ENCODE data around the gene ZDHHC22. TPM values are rescaled to one million over a fixed set of nuclear protein-coding genes. Genes with fewer than 3 reads are reported as not detected.

The ZDHHC22 gene
- total RNA-seq, 5 donors from 2014 or later (not counting 1 experiment from before 2014, with no cell fraction given), result 0.06 TPM; not detected in 4

GRCh38 chr14:77184396-77185092, 43.0 kb upstream of the ZDHHC22 start:
- Mint-ChIP-seq H3K27me3 (peaks cover 39 to 58% of the 10 kb centered on the region in 2 donors), H3K4me3 (peak overlapping the region in 1 of 3 donors; percentile 25)
- no peak overlapping the region for H3K27ac ChIP-seq (ENCODE audit: low read length)

DNA sequence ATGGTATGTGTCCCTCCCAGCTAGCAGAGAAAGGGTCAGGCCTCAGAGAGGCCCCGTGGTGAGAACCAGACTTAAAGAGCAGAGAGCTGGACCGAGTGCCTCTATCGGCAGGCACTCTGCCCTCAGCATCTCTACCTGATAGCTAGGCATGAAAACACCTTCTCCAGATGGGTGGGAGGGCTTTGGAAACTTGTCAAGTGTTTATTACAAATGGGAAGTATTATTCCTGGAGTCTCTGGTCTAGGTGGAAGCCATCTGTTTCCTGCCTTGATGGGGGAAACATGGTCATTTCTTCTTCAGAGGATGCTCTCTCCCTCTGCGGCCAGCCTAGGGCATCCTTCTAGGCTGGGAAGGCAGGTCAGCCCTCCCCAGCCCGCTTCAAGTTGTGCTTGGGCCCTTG, 42.3 kb upstream of the ZDHHC22 start:
- no peak for DNase-seq
- CTCF ChIA-PET, result no interaction called here
- no peak for ATAC-seq (replicated peaks in 1 of 4)
- no peak overlapping the region for H3K27ac ChIP-seq (ENCODE audit: low read length)
- no peaks in the 10 kb centered on the region for H3K36me3 ChIP-seq (ENCODE audit: control insufficient read depth in 2 of 2, extremely low read depth in 1 of 2, insufficient read depth in 1 of 2, low read length in 1 of 2)
- H3K4me1 ChIP-seq (ENCODE audit: control insufficient read depth in 1 of 2, extremely low read depth in 1 of 2, insufficient read depth in 2 of 2, low read length in 2 of 2), result peaks cover 3 to 56% of the 10 kb centered on the region in 2 experiments
- WGBS (ENCODE audit: insufficient coverage), result 61% methylated on average over 3 of the region's 5 CpGs
- Mint-ChIP-seq H3K4me3 (peak overlapping the region in 1 of 3 donors; percentile 25), H3K36me3 (no peaks in the 10 kb centered on the region), H3K27ac (no peak overlapping the region), H3K9me3 (no peaks in the 10 kb centered on the region), H3K27me3 (peaks cover 35 to 54% of the 10 kb centered on the region in 2 donors), H3K4me1 (peaks cover 13 to 15% (median 14%) of the 10 kb centered on the region in 3 donors)
- peaks cover 0 to 69% of the 10 kb centered on the region in 2 experiments for H3K27me3 ChIP-seq (replicated peaks in 1 of 2; ENCODE audit: control insufficient read depth in 2 of 2, extremely low read depth in 1 of 2, insufficient read depth in 2 of 2, low read length in 1 of 2)
- H3K9me3 ChIP-seq, result no peaks in the 10 kb centered on the region
- H3K4me3 ChIP-seq (ENCODE audit: control insufficient read depth in 1 of 2, extremely low read depth in 1 of 2, low read length in 1 of 2), result no peak overlapping the region
- POLR2A ChIA-PET, result no interaction called here

More at GRCh38 chr14:77184396-77185092, 43.0 kb upstream of the ZDHHC22 start:
- no peak for ATAC-seq (replicated peaks in 1 of 4)
- peaks cover 3 to 56% of the 10 kb centered on the region in 2 experiments for H3K4me1 ChIP-seq (ENCODE audit: control insufficient read depth in 1 of 2, extremely low read depth in 1 of 2, insufficient read depth in 2 of 2, low read length in 2 of 2)
- 57% methylated on average over 8 of the region's 11 CpGs for WGBS (ENCODE audit: insufficient coverage)
- ChIA-PET POLR2A (no interaction called here), CTCF (no interaction called here)
- peaks cover 0 to 69% of the 10 kb centered on the region in 2 experiments for H3K27me3 ChIP-seq (replicated peaks in 1 of 2; ENCODE audit: control insufficient read depth in 2 of 2, extremely low read depth in 1 of 2, insufficient read depth in 2 of 2, low read length in 1 of 2)
- H3K9me3 ChIP-seq, result no peaks in the 10 kb centered on the region
- Mint-ChIP-seq H3K4me1 (peaks cover 13 to 15% (median 14%) of the 10 kb centered on the region in 3 donors), H3K27ac (no peak overlapping the region), H3K9me3 (no peaks in the 10 kb centered on the region), H3K36me3 (no peaks in the 10 kb centered on the region)
- H3K4me3 ChIP-seq (ENCODE audit: control insufficient read depth in 1 of 2, extremely low read depth in 1 of 2, low read length in 1 of 2), result no peak overlapping the region
- H3K36me3 ChIP-seq (ENCODE audit: control insufficient read depth in 2 of 2, extremely low read depth in 1 of 2, insufficient read depth in 1 of 2, low read length in 1 of 2), result no peaks in the 10 kb centered on the region
- DNase-seq, result peak in 1 of 35 experiments; percentile 14

- peak; percentile 77 to 91 (median 82) for ATAC-seq (replicated peaks in 1 of 4)
- Histone ChIP-seq H3K36me3 (ENCODE audit: control insufficient read depth in 2 of 2, extremely low read depth in 1 of 2, insufficient read depth in 1 of 2, low read length in 1 of 2) (no peaks in the 10 kb centered on the region), H3K27me3 (replicated peaks in 1 of 2; ENCODE audit: control insufficient read depth in 2 of 2, extremely low read depth in 1 of 2, insufficient read depth in 2 of 2, low read length in 1 of 2) (peaks cover 0 to 58% of the 10 kb centered on the region in 2 experiments), H3K4me1 (ENCODE audit: control insufficient read depth in 1 of 2, extremely low read depth in 1 of 2, insufficient read depth in 2 of 2, low read length in 2 of 2) (peaks cover 3 to 53% of the 10 kb centered on the region in 2 experiments), H3K4me3 (ENCODE audit: control insufficient read depth in 1 of 2, extremely low read depth in 1 of 2, low read length in 1 of 2) (peak within 1 kb of the TSS; percentile 55 to 76), H3K27ac (ENCODE audit: low read length) (no peak within 1 kb of the TSS), H3K9me3 (no peaks in the 10 kb centered on the region)
- ChIA-PET POLR2A (interaction anchor here in 1 of 2 donors (0.5 kb wide), 1 partner anchor 392 kb away, joined by 6 read pairs; no protein-coding TSS in a partner anchor), CTCF (interaction anchor here in 1 of 2 donors (0.6 kb wide), 1 partner anchor 149 kb away, joined by 3 read pairs; no protein-coding TSS in a partner anchor)
- peak in 33 of 35 experiments; percentile 4 to 66 (median 31) for DNase-seq
- peak within 1 kb of the TSS; percentile 71 to 82 (median 71) for H3K4me3 Mint-ChIP-seq
- peak within 1 kb of the TSS in 1 of 2 donors; percentile 59 for H3K27ac Mint-ChIP-seq
- WGBS (ENCODE audit: insufficient coverage), result 0% methylated on average over 36 of the region's 46 CpGs
- H3K27me3 Mint-ChIP-seq, result peaks cover 34 to 47% of the 10 kb centered on the region in 2 donors
- H3K36me3 Mint-ChIP-seq, result no peaks in the 10 kb centered on the region
- H3K9me3 Mint-ChIP-seq, result no peaks in the 10 kb centered on the region
- H3K4me1 Mint-ChIP-seq, result peaks cover 13 to 15% (median 14%) of the 10 kb centered on the region in 3 donors
These were observed 40.2 kb upstream of the ZDHHC22 start, which contains the start of gene TMEM63C for GRCh38 chr14:77181603-77182437. Gene TMEM63C, plus strand, starts transcription at chr14:77181798. Its CDS starts 37,016 bp downstream, at chr14:77218814.

DNA sequence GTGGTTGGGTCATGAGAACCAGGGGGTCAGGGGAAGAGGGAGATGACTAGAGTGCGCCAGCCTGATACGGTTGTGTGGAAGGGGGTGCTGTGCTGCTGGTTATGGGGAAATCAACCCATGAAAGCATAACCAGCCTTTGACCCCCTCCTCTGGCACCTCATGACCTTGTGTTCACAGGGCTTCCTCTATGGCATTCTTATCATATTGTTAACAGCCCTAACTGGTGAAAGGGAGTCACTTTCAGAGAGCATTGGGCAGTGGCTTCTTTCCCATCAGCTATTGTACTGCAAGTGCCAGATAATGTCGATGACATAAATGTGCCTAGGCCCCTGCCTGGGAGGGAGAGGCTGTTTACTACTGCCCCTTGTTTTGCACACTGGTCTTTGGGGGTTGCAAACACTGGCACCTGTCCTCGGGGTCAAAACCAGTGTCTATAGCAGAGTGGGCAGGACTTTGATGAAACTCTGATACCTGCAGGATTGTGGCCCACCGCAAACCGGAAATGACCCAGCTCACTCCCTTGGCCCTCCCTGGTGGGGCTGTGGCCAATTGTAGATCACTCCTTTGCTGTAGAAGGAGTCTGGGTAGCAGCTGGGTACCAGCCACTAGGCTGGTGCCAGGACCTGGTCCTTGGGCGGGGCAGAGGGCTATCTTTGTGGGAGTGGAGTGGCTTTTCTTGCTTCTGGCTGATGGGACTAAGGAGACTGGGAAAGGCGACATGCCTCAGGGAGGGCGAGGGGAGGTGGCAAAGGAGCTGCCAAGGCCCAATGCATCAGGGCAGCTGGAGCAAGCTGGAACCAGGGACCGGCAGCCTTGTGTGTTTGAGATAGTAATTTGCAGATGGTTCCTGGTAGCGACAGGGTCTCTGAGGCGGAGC, 39.4 kb upstream of the ZDHHC22 start:
- H3K36me3 ChIP-seq (ENCODE audit: control insufficient read depth in 2 of 2, extremely low read depth in 1 of 2, insufficient read depth in 1 of 2, low read length in 1 of 2), result no peaks in the 10 kb centered on the region
- peaks cover 0 to 58% of the 10 kb centered on the region in 2 experiments for H3K27me3 ChIP-seq (replicated peaks in 1 of 2; ENCODE audit: control insufficient read depth in 2 of 2, extremely low read depth in 1 of 2, insufficient read depth in 2 of 2, low read length in 1 of 2)
- no peak overlapping the region for H3K27ac ChIP-seq (ENCODE audit: low read length)
- Mint-ChIP-seq H3K4me3 (peak overlapping the region; percentile 71 to 82 (median 71)), H3K27ac (peak overlapping the region in 1 of 2 donors; percentile 59), H3K4me1 (peaks cover 13 to 15% (median 14%) of the 10 kb centered on the region in 3 donors), H3K9me3 (no peaks in the 10 kb centered on the region), H3K36me3 (no peaks in the 10 kb centered on the region), H3K27me3 (peaks cover 32 to 48% of the 10 kb centered on the region in 2 donors)
- WGBS (ENCODE audit: insufficient coverage), result 38% methylated on average over 10 of the region's 12 CpGs
- peaks cover 3 to 51% of the 10 kb centered on the region in 2 experiments for H3K4me1 ChIP-seq (ENCODE audit: control insufficient read depth in 1 of 2, extremely low read depth in 1 of 2, insufficient read depth in 2 of 2, low read length in 2 of 2)
- H3K9me3 ChIP-seq, result no peaks in the 10 kb centered on the region
- DNase-seq (peak in 1 of 35 experiments; percentile 4), ATAC-seq (replicated peaks in 1 of 4) (no peak)
- CTCF ChIA-PET, result interaction anchor here in 1 of 2 donors (0.6 kb wide), 1 partner anchor 150 kb away, joined by 3 read pairs; no protein-coding TSS in a partner anchor
- POLR2A ChIA-PET, result interaction anchor here in 1 of 2 donors (0.5 kb wide), 1 partner anchor 391 kb away, joined by 6 read pairs; no protein-coding TSS in a partner anchor
- peak overlapping the region; percentile 55 to 76 for H3K4me3 ChIP-seq (ENCODE audit: control insufficient read depth in 1 of 2, extremely low read depth in 1 of 2, low read length in 1 of 2)

DNA sequence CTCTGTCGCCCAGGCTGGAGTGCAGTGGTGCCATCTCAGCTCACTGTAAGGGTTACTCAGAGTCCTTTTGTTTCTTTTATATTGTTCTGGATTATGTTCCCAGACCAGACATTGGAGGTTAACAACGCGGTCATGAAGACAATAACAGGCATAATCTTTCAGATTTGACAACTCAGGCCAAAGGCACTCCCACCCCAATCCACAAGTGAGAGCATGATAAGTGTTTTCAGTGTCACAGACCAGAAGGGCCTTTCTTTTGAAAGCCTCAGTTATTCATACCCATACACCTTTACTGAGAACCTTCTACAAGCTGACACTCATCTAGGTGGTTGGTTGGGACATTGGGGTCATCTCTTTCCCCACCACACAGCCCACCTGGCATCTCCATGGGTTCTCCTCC, 37.1 kb upstream of the ZDHHC22 start:
- Mint-ChIP-seq H3K36me3 (no peaks in the 10 kb centered on the region), H3K4me3 (no peak overlapping the region), H3K9me3 (no peaks in the 10 kb centered on the region), H3K27ac (no peak overlapping the region), H3K4me1 (peaks cover 13 to 15% (median 14%) of the 10 kb centered on the region in 3 donors), H3K27me3 (peaks cover 28 to 34% of the 10 kb centered on the region in 2 donors)
- Histone ChIP-seq H3K36me3 (ENCODE audit: control insufficient read depth in 2 of 2, extremely low read depth in 1 of 2, insufficient read depth in 1 of 2, low read length in 1 of 2) (no peaks in the 10 kb centered on the region), H3K4me3 (ENCODE audit: control insufficient read depth in 1 of 2, extremely low read depth in 1 of 2, low read length in 1 of 2) (no peak overlapping the region), H3K4me1 (ENCODE audit: control insufficient read depth in 1 of 2, extremely low read depth in 1 of 2, insufficient read depth in 2 of 2, low read length in 2 of 2) (peaks cover 3 to 28% of the 10 kb centered on the region in 2 experiments), H3K9me3 (no peaks in the 10 kb centered on the region), H3K27me3 (replicated peaks in 1 of 2; ENCODE audit: control insufficient read depth in 2 of 2, extremely low read depth in 1 of 2, insufficient read depth in 2 of 2, low read length in 1 of 2) (peaks cover 0 to 39% of the 10 kb centered on the region in 2 experiments), H3K27ac (ENCODE audit: low read length) (no peak overlapping the region)
- 0% methylated on average over 1 of the region's 3 CpGs for WGBS (ENCODE audit: insufficient coverage)
- DNase-seq, result no peak
- ChIA-PET POLR2A (no interaction called here), CTCF (interaction anchor here in 1 of 2 donors (0.6 to 0.8 kb wide), 2 partner anchors 17 to 40 kb away, joined by 5 to 6 read pairs; no protein-coding TSS in a partner anchor)
- no peak for ATAC-seq (replicated peaks in 1 of 4)

Data from T-cell (primary cell).